Ovary (tissue), 9 donors: Measurements from ENCODE around the gene OPCML. TPM values are rescaled to one million over a fixed set of nuclear protein-coding genes. Genes with fewer than 3 reads are reported as not detected.

Experiments
- DNase-seq, 5 donors: peaks; one replicate each; pipeline ENCODE4 v3.0.0-alpha.2; 2019 to 2020
- H3K27ac ChIP-seq, 2 donors: fragments of 200-600 bp; one replicate each; pipeline versions ENCODE4 v1.5.1 to v1.8.0; 2019 to 2022
- H3K27me3 ChIP-seq: fragments of 200-600 bp; one replicate; pipeline ENCODE4 v1.8.0; 2022
- H3K36me3 ChIP-seq: fragments of 200-600 bp; sonication (generic); one replicate; pipeline ENCODE4 v1.5.1; 2019
- H3K4me1 ChIP-seq: one replicate; pipeline ENCODE4 v1.8.1; 2013; ENCODE audit warnings: mild to moderate bottlenecking, moderate library complexity; ENCODE audit not compliant: insufficient read depth
- H3K4me3 ChIP-seq: fragments of 200-600 bp; sonication (generic); one replicate; pipeline ENCODE4 v1.5.1; 2017
- H3K9me3 ChIP-seq, 2 donors: fragments of 200-600 bp in 1 of 2; sonication (generic) in 1 of 2; one replicate each; pipeline versions ENCODE4 v1.5.1 to v1.8.1; 2013 to 2019; ENCODE audit warnings: mild to moderate bottlenecking in 1 of 2, moderate library complexity in 1 of 2
- CTCF ChIP-seq, 3 donors: fragments of 450-650 bp in 2 of 3; fragments of 200-600 bp in 1 of 3; IDR thresholded peaks; one replicate each; pipeline versions ENCODE4 v1.5.1 to v1.8.0; 2016 to 2022; ENCODE audit warnings: antibody characterized with exemption in 3 of 3, mild to moderate bottlenecking in 1 of 3
- EP300 ChIP-seq: sonication (generic); formaldehyde crosslinking; IDR thresholded peaks from one replicate; pipeline ENCODE4 v1.6.1; 2017; ENCODE audit warnings: antibody characterized with exemption
- POLR2A ChIP-seq: fragments of 450-650 bp; IDR thresholded peaks from one replicate; pipeline ENCODE4 v1.6.1; 2017; ENCODE audit warnings: antibody characterized with exemption, mild to moderate bottlenecking, moderate library complexity
- WGBS, 3 donors: extraction: QIAGEN DNeasy Blood & Tissue Kit in 1 of 3; methylation state at CpG; one replicate each; pipeline versions ENCODE4 v1.1.5 to v1.1.7; 2013 to 2017; 5-methylcytosine and 5-hydroxymethylcytosine counted together
- intact Hi-C, 4 donors: fragments of 100-400 bp; cut with DNase I; formaldehyde crosslinking; loops; one replicate each; pipeline versions ENCODE4 v1.11.0 to v1.15.1; 2022 to 2023
- polyA plus RNA-seq, 2 donors: library from polyadenylated mRNA; stranded (reverse); fragments of 200-250 nt in 1 of 2; fragments of 350-450 nt in 1 of 2; fragmentation: Illumina TruSeq in 1 of 2; extraction: RNeasy Lipid Tissue Mini Kit (QIAGEN cat#74804) in 1 of 2; gene quantifications; one replicate each; pipeline ENCODE4 v1.2.3, GENCODE V29; 2013 to 2014
- total RNA-seq, 7 donors: library from RNA; depleted of rRNA in 2 of 7; stranded (reverse); fragments of >200 nt in 2 of 7; fragmentation: NEBNext Ultra II Directional in 3 of 7; extraction: Animal tissue kit (Norgen Biotek cat#: 25700) in 3 of 7; gene quantifications; one replicate each; pipeline versions ENCODE4 v1.1.0 to v1.2.4, GENCODE V29; 2016 to 2023
- donor health status: DM: no; HTN: no; CAD: no; lungs with moderate emphysema.
- donor health status: DM: no; HTN: no; CAD: no.
- donor health status: Bipolar disorder and iron deficiency.
- donor health status: DM: yes; HTN: yes; CAD: no.
- donor health status: DM: no; HTN: no; CAD: no.
- donor health status: DM: yes; HTN: yes; CAD: no.

The OPCML gene
- total and polyA plus RNA-seq, 9 donors = under 0.01 to 2.8 (median 0.32) TPM; not detected in 2

GRCh38 chr11:132444911-132445310 lies 1087.4 kb downstream of the OPCML start:
- Histone ChIP-seq H3K36me3 (no peaks in the 10 kb centered on the region), H3K27me3 (no peaks in the 10 kb centered on the region), H3K27ac (no peak overlapping the region), H3K4me1 (no peaks in the 10 kb centered on the region), H3K4me3 (no peak overlapping the region), H3K9me3 (no peaks in the 10 kb centered on the region)
- WGBS, 3 donors = 86 to 89% (median 86%) methylated on average over 4 of the region's 4 CpGs
- DNase-seq = no peak
- intact Hi-C loops = no loop called here
- TF ChIP-seq POLR2A (no peak), CTCF (IDR thresholded peaks at IDR 0.05) (no peak), EP300 (no peak)

GRCh38 chr11:132439711-132440255 lies 1092.5 kb downstream of the OPCML start:
- Histone ChIP-seq H3K27me3 (no peaks in the 10 kb centered on the region), H3K9me3 (no peaks in the 10 kb centered on the region), H3K4me3 (no peak overlapping the region), H3K27ac (no peak overlapping the region), H3K4me1 (no peaks in the 10 kb centered on the region), H3K36me3 (no peaks in the 10 kb centered on the region)
- no peak for DNase-seq
- TF ChIP-seq CTCF (IDR thresholded peaks at IDR 0.05) (no peak), POLR2A (no peak), EP300 (no peak)
- intact Hi-C loops = no loop called here
- whole genome bisulfite sequencing, 3 donors = 71 to 76% (median 76%) methylated on average over 5 of the region's 5 CpGs

- 64 to 70% (median 68%) methylated on average over 1 of the region's 1 CpG for WGBS, 3 donors
- H3K27ac ChIP-seq = no peak overlapping the region
- no peaks in the 10 kb centered on the region for H3K36me3 ChIP-seq
- no peaks in the 10 kb centered on the region for H3K9me3 ChIP-seq
- DNase-seq = no peak
- no peak for TF ChIP-seq CTCF (IDR thresholded peaks at IDR 0.05)
- no peak for TF ChIP-seq EP300
- no peak for TF ChIP-seq POLR2A
- H3K27me3 ChIP-seq = no peaks in the 10 kb centered on the region
- intact Hi-C loops = no loop called here
- no peaks in the 10 kb centered on the region for H3K4me1 ChIP-seq
- H3K4me3 ChIP-seq = no peak overlapping the region
These were observed 1093.9 kb downstream of the OPCML start for GRCh38 chr11:132438418-132438817.

GRCh38 chr11:132430429-132431062 lies 1101.8 kb downstream of the OPCML start:
- intact Hi-C loops = no loop called here
- WGBS, 3 donors = 51 to 58% (median 54%) methylated on average over 14 of the region's 14 CpGs
- no peaks in the 10 kb centered on the region for H3K36me3 ChIP-seq
- H3K4me3 ChIP-seq = no peak overlapping the region
- no peak for TF ChIP-seq POLR2A
- no peak for TF ChIP-seq CTCF (IDR thresholded peaks at IDR 0.05)
- H3K9me3 ChIP-seq = no peaks in the 10 kb centered on the region
- H3K27me3 ChIP-seq = no peaks in the 10 kb centered on the region
- H3K27ac ChIP-seq = no peak overlapping the region
- no peak for DNase-seq
- no peaks in the 10 kb centered on the region for H3K4me1 ChIP-seq
